SK-N-SH (cell line): Measurements from ENCODE around the gene PPP3CA. TPM values are rescaled to one million over a fixed set of nuclear protein-coding genes. Genes with fewer than 3 reads are reported as not detected.

ENCODE experiments used
- CTCF ChIA-PET: fragments of 300-600, 350-600 bp; formaldehyde crosslinking; extraction: SDS; loops from one replicate; lab custom pipeline; 2021; lab: Yijun Ruan, JAX
- POLR2A ChIA-PET: fragments of 350-600 bp; sonication (Branson Sonifier 250); formaldehyde crosslinking; extraction: SDS; loops from one replicate; lab custom pipeline; 2020; ENCODE audit warnings: antibody characterized with exemption, inconsistent platforms; lab: Yijun Ruan, JAX
- DNase-seq: peaks from one replicate; pipeline ENCODE4 v3.0.0; 2012
- H2AFZ ChIP-seq: fragments of 200-600 bp; sonication (generic); 2 replicates; pipeline ENCODE4 v1.8.1; 2016; ENCODE audit warnings: antibody characterized with exemption, mild to moderate bottlenecking, low read depth
- H3F3A ChIP-seq: fragments of 200-600 bp; sonication (generic); replicated peaks from 2 replicates; pipeline ENCODE3; 2016; ENCODE audit warnings: antibody characterized with exemption, mild to moderate bottlenecking; ENCODE audit not compliant: insufficient read depth
- H3K27ac ChIP-seq, 2 experiments: fragments of 200-500 bp in 1 of 2; fragments of 200-600 bp in 1 of 2; sonication (Bioruptor generic) in 1 of 2; sonication (generic), shearing (Covaris generic) in 1 of 2; 2 replicates each; pipeline versions ENCODE4 v1.5.1 to v1.6.1; 2014 to 2016; ENCODE audit warnings: low read depth in 2 of 2, inconsistent platforms in 1 of 2, low read length in 1 of 2, mild to moderate bottlenecking in 1 of 2, mixed read lengths in 1 of 2
- H3K27me3 ChIP-seq: fragments of 200-600 bp; sonication (generic), shearing (Covaris generic); 2 replicates; pipeline ENCODE4 v1.6.1; 2016; ENCODE audit warnings: mixed run types; ENCODE audit not compliant: insufficient read depth
- H3K36me3 ChIP-seq, 2 experiments: fragments of 200-500 bp in 1 of 2; fragments of 200-600 bp in 1 of 2; sonication (Bioruptor generic) in 1 of 2; sonication (generic) in 1 of 2; replicated peaks in 1 of 2; 2 replicates each; pipeline versions ENCODE3 to v1.5.1; 2014 to 2016; ENCODE audit warnings: low read length in 1 of 2, mild to moderate bottlenecking in 1 of 2; ENCODE audit not compliant: insufficient read depth in 2 of 2, control insufficient read depth in 1 of 2
- H3K4me1 ChIP-seq, 2 experiments: fragments of 200-500 bp in 1 of 2; fragments of 200-600 bp in 1 of 2; sonication (Bioruptor generic) in 1 of 2; sonication (generic), shearing (Covaris generic) in 1 of 2; 2 replicates each; pipeline versions ENCODE4 v1.5.1 to v1.6.1; 2014 to 2016; ENCODE audit warnings: low read depth in 1 of 2, low read length in 1 of 2, mixed run types in 1 of 2; ENCODE audit not compliant: insufficient read depth in 2 of 2, control insufficient read depth in 1 of 2
- H3K4me2 ChIP-seq: fragments of 200-600 bp; sonication (generic), shearing (Covaris generic); 2 replicates; pipeline ENCODE4 v1.6.1; 2017; ENCODE audit warnings: mixed run types
- H3K4me3 ChIP-seq, 2 experiments: fragments of 200-500 bp in 1 of 2; fragments of 200-600 bp in 1 of 2; sonication (Bioruptor generic) in 1 of 2; sonication (generic), shearing (Covaris generic) in 1 of 2; 2 replicates each; pipeline versions ENCODE4 v1.5.1 to v1.8.1; 2014 to 2016; ENCODE audit warnings: low read depth in 2 of 2, inconsistent platforms in 1 of 2, low read length in 1 of 2, mild to moderate bottlenecking in 1 of 2, mixed read lengths in 1 of 2, moderate library complexity in 1 of 2
- H3K79me2 ChIP-seq: fragments of 200-600 bp; sonication (generic); 2 replicates; pipeline ENCODE4 v1.8.1; 2017; ENCODE audit warnings: mild to moderate bottlenecking; ENCODE audit not compliant: insufficient read depth
- H3K9ac ChIP-seq: fragments of 200-600 bp; sonication (generic); 2 replicates; pipeline ENCODE4 v1.6.1; 2017; ENCODE audit warnings: mixed run types
- H3K9me2 ChIP-seq: fragments of 200-600 bp; sonication (generic); 2 replicates; pipeline ENCODE4 v1.6.1; 2017; ENCODE audit warnings: mixed run types
- H3K9me3 ChIP-seq: fragments of 200-600 bp; sonication (generic); 2 replicates; pipeline ENCODE4 v1.6.1; 2017; ENCODE audit warnings: mixed run types, mild to moderate bottlenecking, moderate library complexity
- H4K20me1 ChIP-seq: fragments of 200-600 bp; sonication (generic); 2 replicates; pipeline ENCODE4 v1.6.1; 2017; ENCODE audit warnings: mild to moderate bottlenecking, mixed run types; ENCODE audit not compliant: insufficient read depth
- CTCF ChIP-seq: fragments of 200-600 bp; sonication (generic); IDR thresholded peaks from 2 replicates; pipeline ENCODE4 v1.6.1; 2017; ENCODE audit warnings: antibody characterized with exemption, mild to moderate bottlenecking, moderate library complexity
- ELF1 ChIP-seq: IDR thresholded peaks from 2 replicates; pipeline ENCODE4 v1.4.0; 2012
- FOXJ3 ChIP-seq: sonication (generic); formaldehyde crosslinking; IDR thresholded peaks from 2 replicates; pipeline ENCODE4 v1.5.1; 2020; ENCODE audit warnings: mild to moderate bottlenecking, missing genetic modification reagents
- FOXM1 ChIP-seq: IDR thresholded peaks from 2 replicates; pipeline ENCODE4 v1.4.0; 2012; ENCODE audit warnings: low read depth, mild to moderate bottlenecking
- GABPA ChIP-seq: IDR thresholded peaks from 2 replicates; pipeline ENCODE4 v1.4.0; 2012; ENCODE audit warnings: low read depth, mild to moderate bottlenecking
- GATA2 ChIP-seq: sonication (generic); formaldehyde crosslinking; IDR thresholded peaks from 2 replicates; pipeline ENCODE4 v1.5.0; 2020; ENCODE audit warnings: mild to moderate bottlenecking, missing genetic modification reagents
- JUND ChIP-seq: IDR thresholded peaks from 2 replicates; pipeline ENCODE4 v1.4.0; 2012
- MAX ChIP-seq: IDR thresholded peaks from 2 replicates; pipeline ENCODE4 v1.4.0; 2012; ENCODE audit warnings: low read depth
- PBX3 ChIP-seq: IDR thresholded peaks from 2 replicates; pipeline ENCODE4; 2012
- POLR2AphosphoS5 ChIP-seq: IDR thresholded peaks from 2 replicates; pipeline ENCODE4 v1.6.1; 2012; ENCODE audit warnings: low read depth, low read length
- RAD21 ChIP-seq: IDR thresholded peaks from 2 replicates; pipeline ENCODE4 v1.6.1; 2012; ENCODE audit warnings: mild to moderate bottlenecking, low read length
- RCOR1 ChIP-seq: fragments of 150-350 bp; IDR thresholded peaks from 2 replicates; pipeline ENCODE4 v1.6.1; 2017; ENCODE audit warnings: antibody characterized with exemption, low read length
- RFX5 ChIP-seq: IDR thresholded peaks from 2 replicates; pipeline ENCODE4 v1.6.1; 2012; ENCODE audit warnings: mild to moderate bottlenecking, improper control_type of control experiment, low read length
- RXRA ChIP-seq: IDR thresholded peaks from 2 replicates; pipeline ENCODE4 v1.4.0; 2012; ENCODE audit warnings: low read depth, mild to moderate bottlenecking, borderline replicate concordance
- SIN3A ChIP-seq: IDR thresholded peaks from 2 replicates; pipeline ENCODE4 v1.6.1; 2012; ENCODE audit warnings: low read depth, mild to moderate bottlenecking, low read length, moderate library complexity, borderline replicate concordance
- SMC3 ChIP-seq: IDR thresholded peaks from 2 replicates; pipeline ENCODE4 v1.6.1; 2012; ENCODE audit warnings: low read depth, low read length, improper control_type of control experiment
- TAF1 ChIP-seq: IDR thresholded peaks from 2 replicates; pipeline ENCODE4 v1.6.1; 2012; ENCODE audit warnings: low read depth, mild to moderate bottlenecking, low read length, moderate library complexity, borderline replicate concordance
- TCF12 ChIP-seq: IDR thresholded peaks from 2 replicates; pipeline ENCODE4 v1.4.0; 2012
- YY1 ChIP-seq: IDR thresholded peaks from 2 replicates; pipeline ENCODE4 v1.4.0; 2012; ENCODE audit warnings: low read depth, mild to moderate bottlenecking
- ZBTB33 ChIP-seq: IDR thresholded peaks from 2 replicates; pipeline ENCODE4 v1.4.0; 2012; ENCODE audit warnings: low read depth, borderline replicate concordance
- WGBS: methylation state at CpG from one replicate; pipeline ENCODE4 v1.1.6; 2017; ENCODE audit warnings: low lambda C conversion rate; 5-methylcytosine and 5-hydroxymethylcytosine counted together
- polyA plus RNA-seq, 3 experiments: library from polyadenylated mRNA; depleted of rRNA; stranded (reverse); fragments of >200 nt; gene quantifications; 2 replicates each; pipeline ENCODE4 v1.2.3, GENCODE V29; 2012

Gene PPP3CA
- polyA plus RNA-seq, 1 of the 3 experiments (the other 2 are of a cell fraction) = 10.7 TPM

GRCh38 chr4:101142259-101142658 is 205.1 kb downstream of the PPP3CA start (continued):
- TF ChIP-seq SMC3 = no peak
- TF ChIP-seq, all 33 proteins: peak for 0

- H3K9me3 ChIP-seq = no peaks in the 10 kb centered on the region
- H3K27me3 ChIP-seq = no peaks in the 10 kb centered on the region
- POLR2A ChIA-PET = no interaction called here
- no peak overlapping the region for H3K27ac ChIP-seq
- H4K20me1 ChIP-seq = no peaks in the 10 kb centered on the region
- peaks cover 0 to 3% of the 10 kb centered on the region in 2 experiments; a peak in 2 of 4 replicates for H3K4me1 ChIP-seq
- no peaks in the 10 kb centered on the region for H3K9me2 ChIP-seq
- H3F3A ChIP-seq = peaks cover 10% of the 10 kb centered on the region
- CTCF ChIA-PET = no interaction called here
- H3K79me2 ChIP-seq = peaks cover 22% of the 10 kb centered on the region
- no peak for TF ChIP-seq TCF12
- no peak for TF ChIP-seq FOXM1
- no peak for TF ChIP-seq RAD21
- TF ChIP-seq SMC3 = no peak
- no peak for TF ChIP-seq RFX5
- TF ChIP-seq POLR2AphosphoS5 = no peak
- TF ChIP-seq JUND = no peak
- TF ChIP-seq RCOR1 = no peak
- TF ChIP-seq RXRA = no peak
- no peak for TF ChIP-seq GATA2 (CRISPR knock-in tag)
- TF ChIP-seq PBX3 = no peak
- TF ChIP-seq MAX = no peak
- no peak for TF ChIP-seq GABPA
- no peak for TF ChIP-seq TAF1
- no peak for TF ChIP-seq FOXJ3 (CRISPR knock-in tag)
- TF ChIP-seq ZBTB33 = no peak
- TF ChIP-seq YY1 = no peak
- TF ChIP-seq CTCF = no peak
- TF ChIP-seq ELF1 = no peak
- TF ChIP-seq SIN3A = no peak
- TF ChIP-seq, all 33 proteins: peak for 0
- H3K9ac ChIP-seq = no peak overlapping the region
- H3K4me2 ChIP-seq = no peak overlapping the region
- H3K4me3 ChIP-seq = no peak overlapping the region
- WGBS = 96% methylated on average over 4 of the region's 4 CpGs
- no peaks in the 10 kb centered on the region for H3K36me3 ChIP-seq
- DNase-seq = no peak
- no peak overlapping the region for H2AFZ ChIP-seq
These were observed 205.5 kb downstream of the PPP3CA start for GRCh38 chr4:101141855-101142254.
